Measurements from ENCODE around the gene PLAU. TPM values are rescaled to one million over a fixed set of nuclear protein-coding genes. Genes with fewer than 3 reads are reported as not detected.
A peak's percentile ranks its signal among the peaks of the same experiment; 100 is the strongest.

The PLAU gene
- total and polyA plus RNA-seq, 2 of the 4 experiments (the other 2 are of a cell fraction): 123 to 283 TPM

- Histone ChIP-seq H3K9me1 (ENCODE audit: insufficient read depth, low read length) (peaks cover 37% of the 10 kb centered on the region), H3K23ac (ENCODE audit: low read depth, low read length) (peak overlapping the region; percentile 82), H4K8ac (ENCODE audit: low read depth in 2 of 2, low read length in 2 of 2) (peak overlapping the region; percentile 12 to 72), H3K4me2 (ENCODE audit: low read depth, low read length) (peak overlapping the region; percentile 57), H3K4me1 (ENCODE audit: control insufficient read depth, insufficient read depth, low read length) (peaks cover 34% of the 10 kb centered on the region), H2AFZ (replicated peaks; ENCODE audit: low read length, poor library complexity) (no peak overlapping the region), H3K27me3 (ENCODE audit: control insufficient read depth, insufficient read depth, low read length) (no peaks in the 10 kb centered on the region), H3K79me1 (ENCODE audit: low read depth in 1 of 2, low read length in 2 of 2) (peaks cover 6 to 45% of the 10 kb centered on the region in 2 experiments; a peak in 3 of 4 replicates), H2BK5ac (ENCODE audit: low read depth, low read length, poor library complexity, severe bottlenecking) (peak overlapping the region; percentile 53), H4K91ac (ENCODE audit: insufficient read depth, low read depth, low read length) (peak overlapping the region; percentile 93), H3K9me3 (ENCODE audit: control insufficient read depth, insufficient read depth, low read length) (no peaks in the 10 kb centered on the region), H3K56ac (ENCODE audit: extremely low read depth, insufficient read depth, low read length) (peak overlapping the region; percentile 30; the same call in 1 of the 2 replicates), H2AK5ac (ENCODE audit: low read depth, low read length) (peak overlapping the region; percentile 97), H3K4me3 (ENCODE audit: insufficient read depth, low read depth, low read length) (no peak overlapping the region), H3K27ac (ENCODE audit: insufficient read depth, low read length) (peak overlapping the region; percentile 61), H2BK120ac (ENCODE audit: low read depth, low read length) (peak overlapping the region; percentile 98), H2AK9ac (replicated peaks; ENCODE audit: low read depth, low read length, poor library complexity) (peak overlapping the region; percentile 72), H3K14ac (replicated peaks; ENCODE audit: low read depth, low read length) (peak overlapping the region; percentile 96), H3K4ac (ENCODE audit: low read depth, low read length) (peak overlapping the region; percentile 95), H2BK20ac (ENCODE audit: low read depth, low read length) (peak overlapping the region; percentile 94), H2BK15ac (ENCODE audit: low read depth, low read length) (peak overlapping the region; percentile 94; the same call in 2 of the 3 replicates), H4K5ac (ENCODE audit: low read depth, low read length) (peak overlapping the region; percentile 70), H3K36me3 (ENCODE audit: control insufficient read depth, insufficient read depth, low read length) (no peaks in the 10 kb centered on the region), H4K20me1 (ENCODE audit: insufficient read depth, low read length) (no peaks in the 10 kb centered on the region; the same call in 1 of the 2 replicates), H3K18ac (ENCODE audit: low read depth, low read length) (peak overlapping the region; percentile 89), H3K9ac (ENCODE audit: low read depth, low read length) (peak overlapping the region; percentile 8; the same call in 1 of the 2 replicates)
- BruUV-seq (replicated peaks): no TSS peak
- ChIA-PET CTCF (interaction anchor here (0.6 to 1.4 kb wide), 2 partner anchors 48 to 1738 kb away, joined by 3 to 4 read pairs; no protein-coding TSS in a partner anchor), POLR2A (ENCODE audit: unreplicated experiment) (interaction anchor here (0.6 kb wide), 1 partner anchor 108 kb away, joined by 3 read pairs; no protein-coding TSS in a partner anchor)
- DNase-seq (peak; percentile 72), ATAC-seq (ENCODE audit: low read depth) (peak; percentile 46)
- in situ Hi-C loops (cut with MboI; ENCODE audit: low sequenced_read_pairs) (no loop called here), dilution Hi-C loops (cut with HindIII; ENCODE audit: low sequenced_read_pairs, unreplicated experiment) (no loop called here), intact Hi-C loops (cut with micrococcal nuclease) (no loop called here)
- WGBS, 2 experiments (ENCODE audit: extremely low coverage in 2 of 2, insufficient read length in 1 of 2): 73% methylated on average over 2 of the region's 10 CpGs; no CpG with 5 or more reads in 1 of the 2 experiments
- TF ChIP-seq CTCF (conservative IDR thresholded peaks at IDR 0.05; ENCODE audit: low read depth, low read length) (no peak), RCOR1 (IDR thresholded peaks at IDR 0.05; ENCODE audit: insufficient replicate concordance, low read length) (no peak), SMC3 (IDR thresholded peaks at IDR 0.05; ENCODE audit: low read depth, low read length) (no peak), FOS (IDR thresholded peaks at IDR 0.05; ENCODE audit: low read depth, low read length) (0 out of 2 replicates have a peak, but pooled peaks have one; percentile 5), RAD21 (IDR thresholded peaks at IDR 0.05; ENCODE audit: low read length) (no peak), CHD1 (IDR thresholded peaks at IDR 0.05; ENCODE audit: low read depth, low read length) (no peak), NFE2L2 (IDR thresholded peaks at IDR 0.05; ENCODE audit: low read depth, low read length) (no peak), CEBPB (IDR thresholded peaks at IDR 0.05; ENCODE audit: low read depth, low read length) (peak; percentile 91), MAFK (IDR thresholded peaks at IDR 0.05; ENCODE audit: low read depth, low read length) (0 out of 2 replicates have a peak, but pooled peaks have one; percentile 9), POLR2A (IDR thresholded peaks at IDR 0.05; ENCODE audit: low read depth, low read length) (no peak), BHLHE40 (IDR thresholded peaks at IDR 0.05; ENCODE audit: low read depth, low read length) (peak; percentile 81), RFX5 (IDR thresholded peaks at IDR 0.05; ENCODE audit: low read depth, low read length) (no peak), MXI1 (IDR thresholded peaks at IDR 0.05; ENCODE audit: borderline replicate concordance, low read depth, low read length) (no peak), MAZ (IDR thresholded peaks at IDR 0.05; ENCODE audit: borderline replicate concordance, low read depth, low read length) (no peak), ELK1 (IDR thresholded peaks at IDR 0.05; ENCODE audit: borderline replicate concordance, low read depth, low read length) (no peak)
These were observed 18.5 kb upstream of the PLAU start for GRCh38 chr10:73892310-73893030.
